Effector memory CD8-positive, alpha-beta T cell (primary cell): ENCODE results near the gene KCNJ5.

Experiments used
- ATAC-seq: fragments of 150-1000 bp; cut with Tn5 transposase; replicated peaks from 2 replicates; pipeline ENCODE4 v1.10.0; 2021; ENCODE audit warnings: mild to moderate bottlenecking, moderate library complexity
- DNase-seq, 3 experiments: peaks; one replicate each; pipeline ENCODE4 v3.0.0; 2021
- H3K27ac Mint-ChIP-seq, 2 donors: one replicate each; pipeline ENCODE4 v1.8.0; 2022; ENCODE audit warnings: mild to moderate bottlenecking in 2 of 2, mixed read lengths in 2 of 2, moderate library complexity in 2 of 2
- H3K27me3 Mint-ChIP-seq, 2 donors: one replicate each; pipeline ENCODE4 v1.8.0; 2022; ENCODE audit warnings: mixed read lengths in 2 of 2
- H3K36me3 Mint-ChIP-seq: one replicate; pipeline ENCODE4 v1.8.0; 2022; ENCODE audit warnings: mild to moderate bottlenecking, moderate library complexity, mixed read lengths; ENCODE audit not compliant: insufficient read depth
- H3K4me1 Mint-ChIP-seq, 2 donors: one replicate each; pipeline ENCODE4 v1.8.0; 2022; ENCODE audit warnings: low read depth in 2 of 2, mixed read lengths in 2 of 2
- H3K4me3 Mint-ChIP-seq, 2 donors: one replicate each; pipeline ENCODE4 v1.8.0; 2022; ENCODE audit warnings: mild to moderate bottlenecking in 2 of 2, mixed read lengths in 2 of 2, moderate library complexity in 2 of 2
- H3K9me3 Mint-ChIP-seq, 2 donors: one replicate each; pipeline ENCODE4 v1.8.0; 2022; ENCODE audit warnings: mixed read lengths in 2 of 2

KCNJ5 gene

DNA sequence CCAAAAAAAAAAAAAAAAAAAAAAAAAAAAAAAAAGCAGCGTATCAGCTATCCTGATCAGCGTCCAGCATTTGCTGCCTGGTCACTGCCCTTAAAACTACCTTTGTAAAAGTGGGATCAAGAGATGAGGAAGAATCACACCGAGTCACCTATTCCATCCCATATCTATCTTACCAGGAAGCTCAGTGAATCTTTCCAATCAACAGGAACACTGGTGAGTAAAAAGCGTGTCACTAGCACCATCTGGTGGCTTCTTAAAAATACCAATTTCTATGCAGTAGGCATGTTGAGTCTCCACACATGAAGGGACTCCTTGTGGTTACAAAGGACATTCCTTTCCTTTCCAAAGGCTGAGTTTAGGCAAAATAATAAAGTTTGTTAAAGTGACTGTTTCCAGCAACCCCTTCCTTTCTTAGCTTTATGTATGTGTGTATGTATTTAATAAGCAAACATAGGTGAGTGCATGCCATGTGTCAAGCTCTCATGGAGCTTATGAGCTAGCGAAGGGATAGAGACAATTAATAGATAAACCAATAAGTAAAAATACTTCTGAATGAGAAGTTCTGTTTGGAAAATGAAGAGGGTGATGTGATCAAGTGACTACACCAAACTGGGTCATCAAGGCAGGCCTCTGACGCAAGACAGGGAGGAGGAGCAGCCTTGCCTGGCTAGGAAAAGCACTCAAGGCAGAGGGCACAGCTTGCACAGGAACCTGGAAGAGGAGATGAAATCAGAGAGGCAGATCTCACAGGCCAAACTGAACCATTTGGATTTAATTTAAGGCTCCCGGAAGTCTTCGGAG, 65.4 kb downstream of the KCNJ5 start:
- peak; percentile 7 to 26 (median 12) for DNase-seq

GRCh38 chr11:128957202-128957482, 66.0 kb downstream of the KCNJ5 start:
- Mint-ChIP-seq H3K27me3 (peaks cover 28 to 42% of the 10 kb centered on the region in 2 donors), H3K4me3 (no peak overlapping the region), H3K9me3 (no peaks in the 10 kb centered on the region)

More for the DNA sequence above, 65.4 kb downstream of the KCNJ5 start:
- peaks cover 0 to 1% of the 10 kb centered on the region in 2 donors for H3K4me1 Mint-ChIP-seq
- H3K9me3 Mint-ChIP-seq, result no peaks in the 10 kb centered on the region
- H3K27ac Mint-ChIP-seq, result no peak overlapping the region
- peaks cover 28 to 42% of the 10 kb centered on the region in 2 donors for H3K27me3 Mint-ChIP-seq
- no peak overlapping the region for H3K4me3 Mint-ChIP-seq
- no peaks in the 10 kb centered on the region for H3K36me3 Mint-ChIP-seq
- no peak for ATAC-seq

DNA sequence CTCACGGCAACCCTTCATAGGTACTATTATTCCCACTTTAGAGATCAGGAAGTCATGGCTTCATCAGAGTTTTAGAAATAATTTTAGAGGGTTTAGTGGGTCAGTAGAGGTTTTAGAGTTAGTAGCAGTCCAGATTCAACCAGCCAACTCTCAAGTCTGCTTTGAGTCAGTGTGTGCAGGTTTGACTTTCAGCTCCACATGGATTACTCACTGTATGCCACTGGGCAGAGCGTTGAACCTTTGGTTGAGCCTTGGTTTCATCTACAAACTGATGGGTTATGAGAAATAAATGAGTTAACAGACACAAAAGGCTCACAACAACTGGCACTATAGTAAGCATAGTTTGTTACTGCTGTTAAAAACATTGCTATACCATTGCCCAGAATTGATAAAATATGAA, 70.5 kb downstream of the KCNJ5 start:
- no peak overlapping the region for H3K4me3 Mint-ChIP-seq
- no peak for ATAC-seq
- DNase-seq, result no peak
- peaks cover 18 to 30% of the 10 kb centered on the region in 2 donors for H3K27me3 Mint-ChIP-seq
- H3K36me3 Mint-ChIP-seq, result no peaks in the 10 kb centered on the region
- no peaks in the 10 kb centered on the region for H3K9me3 Mint-ChIP-seq
- no peak overlapping the region for H3K27ac Mint-ChIP-seq
- H3K4me1 Mint-ChIP-seq, result peaks cover 15 to 24% of the 10 kb centered on the region in 2 donors

More at GRCh38 chr11:128957202-128957482, 66.0 kb downstream of the KCNJ5 start:
- no peak for DNase-seq
- Mint-ChIP-seq H3K27ac (no peak overlapping the region), H3K4me1 (peaks cover 0 to 1% of the 10 kb centered on the region in 2 donors), H3K36me3 (no peaks in the 10 kb centered on the region)
- no peak for ATAC-seq

- DNase-seq (no peak), ATAC-seq (no peak)
- peaks cover 17 to 24% of the 10 kb centered on the region in 2 donors for H3K4me1 Mint-ChIP-seq
- no peaks in the 10 kb centered on the region for H3K36me3 Mint-ChIP-seq
- H3K27me3 Mint-ChIP-seq, result peaks cover 14 to 21% of the 10 kb centered on the region in 2 donors
- H3K9me3 Mint-ChIP-seq, result no peaks in the 10 kb centered on the region
- H3K4me3 Mint-ChIP-seq, result peak overlapping the region; percentile 6 to 30
- H3K27ac Mint-ChIP-seq, result no peak overlapping the region
These were observed 71.7 kb downstream of the KCNJ5 start for GRCh38 chr11:128962896-128963295.

- peaks cover 17 to 24% of the 10 kb centered on the region in 2 donors for H3K4me1 Mint-ChIP-seq
- peaks cover 8 to 12% of the 10 kb centered on the region in 2 donors for H3K27me3 Mint-ChIP-seq
- no peaks in the 10 kb centered on the region for H3K9me3 Mint-ChIP-seq
- peak overlapping the region; percentile 39 to 51 for H3K4me3 Mint-ChIP-seq
- DNase-seq (no peak), ATAC-seq (peak; percentile 66)
- H3K27ac Mint-ChIP-seq, result peak overlapping the region in 1 of 2 donors; percentile 58
- no peaks in the 10 kb centered on the region for H3K36me3 Mint-ChIP-seq
These were observed 72.7 kb downstream of the KCNJ5 start for GRCh38 chr11:128963744-128964325.

DNA sequence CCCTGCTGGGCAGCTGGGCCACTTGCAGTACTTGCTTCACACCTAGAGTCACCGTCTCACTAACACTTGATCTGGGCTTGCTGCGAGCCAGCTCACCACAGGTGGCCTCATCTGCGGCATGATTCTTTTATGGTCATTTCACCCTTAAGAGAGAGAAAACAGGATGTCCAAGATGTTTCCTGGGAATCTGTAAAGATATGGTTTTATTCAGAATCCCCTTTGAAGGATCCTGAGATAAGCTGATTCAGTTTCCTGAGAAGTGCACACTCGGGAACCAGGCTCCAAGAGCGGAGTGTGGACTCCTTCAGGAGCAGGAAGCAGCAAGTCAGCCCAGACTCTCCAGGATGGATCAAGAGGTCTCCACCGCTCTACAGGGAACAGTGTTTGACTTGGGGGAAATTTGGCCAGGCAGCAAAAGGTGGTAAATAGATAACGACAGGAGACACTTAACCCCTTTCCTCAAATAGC, 73.3 kb downstream of the KCNJ5 start:
- Mint-ChIP-seq H3K4me1 (peaks cover 17 to 24% of the 10 kb centered on the region in 2 donors), H3K27ac (peak overlapping the region in 1 of 2 donors; percentile 58)
- ATAC-seq, result no peak

GRCh38 chr11:128965485-128965884, 74.3 kb downstream of the KCNJ5 start:
- Mint-ChIP-seq H3K27me3 (peaks cover 0 to 18% of the 10 kb centered on the region in 2 donors), H3K27ac (no peak overlapping the region), H3K4me3 (no peak overlapping the region), H3K4me1 (peaks cover 23 to 29% of the 10 kb centered on the region in 2 donors), H3K36me3 (no peaks in the 10 kb centered on the region), H3K9me3 (no peaks in the 10 kb centered on the region)
- peak; percentile 66 for ATAC-seq
- DNase-seq, result no peak

More for the DNA sequence above, 73.3 kb downstream of the KCNJ5 start:
- DNase-seq, result no peak
- Mint-ChIP-seq H3K36me3 (no peaks in the 10 kb centered on the region), H3K9me3 (no peaks in the 10 kb centered on the region), H3K27me3 (peaks cover 5 to 9% of the 10 kb centered on the region in 2 donors), H3K4me3 (peak overlapping the region; percentile 39 to 51)

DNA sequence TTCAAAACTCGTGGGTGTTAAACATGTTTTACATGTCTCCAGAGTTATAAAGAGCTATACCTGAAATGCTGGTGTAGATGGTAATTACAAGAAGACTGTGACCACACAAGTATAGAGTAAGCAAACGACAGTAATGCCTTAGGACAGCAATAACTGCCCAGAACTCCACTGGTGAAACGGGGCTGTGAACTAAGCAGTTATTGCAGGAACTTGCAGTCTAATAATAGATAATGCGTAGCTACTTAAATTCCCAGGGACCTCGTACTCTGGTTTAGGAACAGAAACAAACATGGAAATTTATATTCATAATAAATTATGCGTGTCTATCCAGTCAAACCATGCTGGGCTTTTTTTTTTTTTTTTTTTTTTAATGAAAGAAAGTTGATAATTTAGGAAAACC, 76.4 kb downstream of the KCNJ5 start:
- DNase-seq (no peak), ATAC-seq (no peak)
- H3K27me3 Mint-ChIP-seq, result peaks cover 0 to 20% of the 10 kb centered on the region in 2 donors

GRCh38 chr11:128968916-128969315, 77.8 kb downstream of the KCNJ5 start:
- no peaks in the 10 kb centered on the region for H3K9me3 Mint-ChIP-seq
- no peaks in the 10 kb centered on the region for H3K36me3 Mint-ChIP-seq
- H3K27me3 Mint-ChIP-seq, result peaks cover 0 to 31% of the 10 kb centered on the region in 2 donors
- peaks cover 19 to 23% of the 10 kb centered on the region in 2 donors for H3K4me1 Mint-ChIP-seq
- DNase-seq, result no peak
- ATAC-seq, result no peak
- H3K27ac Mint-ChIP-seq, result no peak overlapping the region
- H3K4me3 Mint-ChIP-seq, result no peak overlapping the region

More for the DNA sequence above, 76.4 kb downstream of the KCNJ5 start:
- Mint-ChIP-seq H3K4me1 (peaks cover 25 to 30% of the 10 kb centered on the region in 2 donors), H3K4me3 (no peak overlapping the region), H3K36me3 (no peaks in the 10 kb centered on the region), H3K27ac (no peak overlapping the region), H3K9me3 (no peaks in the 10 kb centered on the region)
